HG02852 (cell line): ENCODE measurements around the gene OR6C76.
A peak's percentile ranks its signal among the peaks of the same experiment; 100 is the strongest.

Source experiments
- ATAC-seq: cut with Tn5 transposase; IDR thresholded peaks from one replicate; pipeline ENCODE4 v1.9.1; 2021; ENCODE audit warnings: mild to moderate bottlenecking, moderate library complexity; ENCODE audit not compliant: unreplicated experiment

OR6C76 gene

DNA sequence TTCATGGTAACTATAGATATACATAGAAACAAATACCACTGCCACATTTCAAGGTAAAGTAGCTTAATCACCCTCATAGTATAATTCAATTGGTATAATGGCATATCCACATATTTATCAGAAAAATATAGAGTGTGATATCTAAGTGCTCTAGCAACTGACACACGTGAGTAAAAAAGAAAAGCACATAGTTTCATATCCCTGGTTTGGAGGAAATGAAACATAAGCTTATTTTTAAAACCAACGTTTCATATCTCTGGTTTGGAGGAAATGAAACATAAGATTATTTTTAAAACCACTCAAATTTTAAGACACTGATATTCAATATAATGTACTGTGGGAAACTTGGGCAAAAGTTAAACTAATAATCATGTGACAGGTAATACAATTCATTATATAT lies 41.8 kb downstream of the OR6C76 start:
- peak; percentile 84 for ATAC-seq

DNA sequence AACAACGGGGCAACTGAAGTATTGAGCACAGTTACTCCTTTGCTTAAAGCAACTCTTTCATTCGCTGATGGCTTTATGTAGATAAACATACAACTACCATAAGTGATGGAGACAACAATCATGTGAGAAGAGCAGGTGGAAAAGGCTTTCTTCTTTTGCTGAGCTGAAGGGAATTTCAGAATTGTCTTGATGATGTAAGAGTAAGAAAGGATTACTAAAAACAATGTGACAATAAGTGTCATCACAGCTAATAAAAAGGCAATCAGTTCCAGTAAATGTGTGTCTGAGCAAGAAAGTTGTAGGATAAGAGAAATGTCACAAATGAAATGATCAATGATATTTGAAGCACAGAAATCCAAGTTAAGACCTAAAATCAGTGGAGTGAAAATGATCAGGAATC lies 43.2 kb downstream of the OR6C76 start:
- ATAC-seq: no peak

DNA sequence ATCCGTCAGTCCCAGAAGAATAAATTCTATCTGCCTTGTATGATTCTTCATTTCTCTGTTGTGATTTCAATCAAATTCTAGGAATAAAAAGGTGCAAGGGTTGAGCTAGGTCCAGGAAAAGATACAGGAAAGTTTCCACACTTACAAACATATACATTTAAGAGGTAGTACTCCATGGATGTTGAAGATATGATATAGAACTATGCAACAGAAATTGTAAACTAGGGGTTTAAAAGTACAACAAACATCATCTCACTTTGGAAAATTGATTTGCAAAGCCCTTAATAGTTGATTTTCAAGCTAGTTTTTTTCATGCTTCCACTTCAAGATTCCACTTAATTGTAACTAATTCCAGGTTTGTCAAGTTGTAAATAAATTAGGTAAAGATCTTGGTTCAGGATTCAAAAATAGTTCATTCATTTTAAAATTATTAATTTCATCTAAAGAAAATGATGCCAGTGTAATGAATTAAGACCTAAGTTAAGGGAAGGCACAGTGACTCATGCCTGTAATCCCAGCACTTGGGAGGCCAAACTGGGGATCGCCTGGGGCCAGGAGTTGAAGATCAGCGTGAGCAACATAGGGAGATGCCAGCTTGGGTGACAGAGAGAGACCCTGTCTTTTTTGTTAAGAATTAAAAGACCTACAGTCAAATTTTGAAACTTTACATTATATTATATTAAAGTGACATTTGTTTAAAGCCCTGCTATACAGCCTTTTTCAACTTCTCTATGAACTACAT lies 44.2 kb downstream of the OR6C76 start, which contains the start of gene OR6C70:
TSS of gene OR6C70 (minus strand) at position 51 of the 742 bp plus-strand sequence. CDS start at position 51, 0 bp downstream.
- ATAC-seq: no peak

DNA sequence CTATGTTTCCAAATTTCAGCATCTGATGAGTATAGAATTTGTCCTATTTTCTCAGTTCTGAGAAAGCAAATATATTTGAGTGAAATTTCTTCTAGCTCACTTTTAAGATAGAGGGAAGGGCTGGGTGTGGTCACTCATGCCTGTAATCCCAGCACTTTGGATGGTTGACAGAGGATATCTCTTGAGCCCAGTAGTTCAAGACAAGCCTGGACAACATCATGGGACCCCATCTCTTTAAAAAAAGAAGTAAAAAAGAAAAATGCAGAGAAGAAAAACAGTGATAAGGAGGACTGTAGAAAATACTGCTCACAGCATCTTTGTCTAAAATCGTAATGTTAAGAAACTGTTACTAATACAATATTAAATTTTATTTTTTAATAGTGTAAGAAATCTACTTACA lies 46.2 kb downstream of the OR6C76 start:
- ATAC-seq: no peak
